HepG2 (cell line): Measurements from ENCODE around the gene CLIC3. TPM values are rescaled to one million over a fixed set of nuclear protein-coding genes. Genes with fewer than 3 reads are reported as not detected.

Experiments used
- AGO2 ChIP-seq: fragments of 200-400 bp; formaldehyde crosslinking; optimal IDR thresholded peaks from 2 replicates; pipeline ENCODE3; 2017; ENCODE audit warnings: mild to moderate bottlenecking, low read depth, low read length, moderate library complexity
- KDM5B ChIP-seq: sonication (generic); formaldehyde crosslinking; IDR thresholded peaks from 2 replicates; pipeline ENCODE4 v1.4.0; 2020; ENCODE audit warnings: missing genetic modification reagents, mild to moderate bottlenecking, borderline replicate concordance
- ZFY ChIP-seq: sonication (generic); formaldehyde crosslinking; IDR thresholded peaks from 2 replicates; pipeline ENCODE4 v1.4.0; 2020; ENCODE audit warnings: missing genetic modification reagents
- ZNF17 ChIP-seq: sonication (generic); formaldehyde crosslinking; IDR thresholded peaks from 2 replicates; pipeline ENCODE4 v1.5.0; 2020; ENCODE audit warnings: mild to moderate bottlenecking, missing genetic modification reagents
- polyA plus RNA-seq, 8 experiments: library from polyadenylated mRNA; depleted of rRNA in 3 of 8; stranded (reverse) in 7 of 8; unstranded in 1 of 8; fragments of >200 nt; fragmentation: Illumina TruSeq in 4 of 8; extraction: Trizol in 4 of 8; gene quantifications; 2 replicates each; pipeline versions ENCODE4 v1.2.1 to v1.2.3, GENCODE V29; 2011 to 2016; ENCODE audit warnings: low read depth in 4 of 8, missing spikeins in 1 of 8, mixed read lengths in 1 of 8; ENCODE audit not compliant: insufficient read depth in 1 of 8
- total RNA-seq, 5 experiments: library from RNA; depleted of rRNA; stranded (reverse); fragments of >200 nt; fragmentation: Illumina TruSeq; extraction: Trizol; gene quantifications; 2 replicates each; pipeline ENCODE4 v1.2.3, GENCODE V29; 2016; ENCODE audit warnings: low read depth in 1 of 5
- TF ChIP-seq, protein P1 (sequence below): sonication (generic); formaldehyde crosslinking; IDR thresholded peaks from 2 replicates; pipeline ENCODE4 v1.8.1; 2022; ENCODE audit warnings: low read depth, mild to moderate bottlenecking, missing genetic modification reagents
- TF ChIP-seq, protein P2 (sequence below): sonication (generic); formaldehyde crosslinking; IDR thresholded peaks from 2 replicates; pipeline ENCODE4 v1.8.1; 2023; ENCODE audit warnings: mild to moderate bottlenecking, moderate library complexity, missing genetic modification reagents

The CLIC3 gene
- total and polyA plus RNA-seq, 2 of the 13 experiments (the other 11 are each of a cell fraction or from before 2014, with no cell fraction given) = 0.51 to 1.5 TPM

DNA sequence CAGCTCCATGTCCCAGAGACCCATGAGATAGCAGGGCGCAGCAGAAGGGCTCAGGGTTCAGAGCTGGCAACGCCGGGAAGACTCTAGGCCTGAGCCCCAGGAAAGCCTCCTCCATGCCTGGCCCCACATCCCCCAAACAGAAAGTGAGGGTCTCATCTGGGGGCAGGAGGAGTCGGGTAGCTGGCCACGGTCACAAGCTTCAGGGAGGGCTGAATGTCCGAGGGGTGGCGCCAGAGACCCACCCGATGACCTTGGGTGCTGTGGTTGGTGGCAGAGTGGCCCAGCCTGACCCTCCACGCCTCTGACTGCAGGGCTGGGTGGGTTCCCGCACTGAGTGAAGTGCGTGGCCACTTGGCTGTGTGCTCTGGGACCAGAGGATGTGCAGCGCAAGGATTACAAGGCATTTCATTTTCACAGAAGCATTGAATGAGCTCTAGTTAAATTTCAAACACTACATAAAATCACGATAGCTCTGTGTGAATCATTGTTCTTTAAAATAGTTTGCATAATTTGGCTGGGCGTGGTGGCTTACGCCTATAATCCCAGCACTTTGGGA, 48.3 kb downstream of the CLIC3 start (continued):
- TF ChIP-seq, protein P1, sequence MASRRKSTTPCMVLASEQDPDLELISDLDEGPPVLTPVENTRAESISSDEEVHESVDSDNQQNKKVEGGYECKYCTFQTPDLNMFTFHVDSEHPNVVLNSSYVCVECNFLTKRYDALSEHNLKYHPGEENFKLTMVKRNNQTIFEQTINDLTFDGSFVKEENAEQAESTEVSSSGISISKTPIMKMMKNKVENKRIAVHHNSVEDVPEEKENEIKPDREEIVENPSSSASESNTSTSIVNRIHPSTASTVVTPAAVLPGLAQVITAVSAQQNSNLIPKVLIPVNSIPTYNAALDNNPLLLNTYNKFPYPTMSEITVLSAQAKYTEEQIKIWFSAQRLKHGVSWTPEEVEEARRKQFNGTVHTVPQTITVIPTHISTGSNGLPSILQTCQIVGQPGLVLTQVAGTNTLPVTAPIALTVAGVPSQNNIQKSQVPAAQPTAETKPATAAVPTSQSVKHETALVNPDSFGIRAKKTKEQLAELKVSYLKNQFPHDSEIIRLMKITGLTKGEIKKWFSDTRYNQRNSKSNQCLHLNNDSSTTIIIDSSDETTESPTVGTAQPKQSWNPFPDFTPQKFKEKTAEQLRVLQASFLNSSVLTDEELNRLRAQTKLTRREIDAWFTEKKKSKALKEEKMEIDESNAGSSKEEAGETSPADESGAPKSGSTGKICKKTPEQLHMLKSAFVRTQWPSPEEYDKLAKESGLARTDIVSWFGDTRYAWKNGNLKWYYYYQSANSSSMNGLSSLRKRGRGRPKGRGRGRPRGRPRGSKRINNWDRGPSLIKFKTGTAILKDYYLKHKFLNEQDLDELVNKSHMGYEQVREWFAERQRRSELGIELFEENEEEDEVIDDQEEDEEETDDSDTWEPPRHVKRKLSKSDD (CRISPR knock-in tag) = 0 out of 2 replicates have a peak, but pooled peaks have one; percentile 18
- TF ChIP-seq, protein P2, sequence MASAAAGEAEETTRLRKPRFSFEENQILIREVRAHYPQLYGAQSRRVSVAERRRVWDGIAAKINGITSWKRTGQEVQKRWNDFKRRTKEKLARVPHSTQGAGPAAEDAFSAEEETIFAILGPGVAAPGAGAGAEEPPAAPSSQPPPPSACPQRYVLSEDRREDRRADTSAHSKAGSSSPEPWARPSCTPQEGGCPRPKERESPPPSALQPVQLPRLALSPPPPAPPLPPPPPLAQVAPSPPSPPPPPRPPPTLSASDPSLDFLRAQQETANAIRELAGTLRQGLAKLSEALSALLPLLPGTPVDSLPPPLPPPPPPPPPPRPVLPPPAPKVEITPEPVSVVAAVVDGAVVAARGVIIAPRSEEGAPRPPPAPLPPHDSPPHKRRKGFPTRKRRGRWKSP (CRISPR knock-in tag) = 0 out of 2 replicates have a peak, but pooled peaks have one; percentile 37
- TF ChIP-seq ZNF17 (no peak), AGO2 (peak; percentile 22), KDM5B (CRISPR knock-in tag) (0 out of 2 replicates have a peak, but pooled peaks have one; percentile 32), ZFY (CRISPR knock-in tag) (0 out of 2 replicates have a peak, but pooled peaks have one; percentile 33)
